ENCODE measurements around the gene PPP1R3C.

The PPP1R3C gene

GRCh38 chr10:91629715-91630549 is 2.9 kb downstream of the PPP1R3C start (continued):
- TF ChIP-seq ZIC2 (tag by site-specific recombination; IDR thresholded peaks at IDR 0.05) (no peak), ZNF423 (tag by site-specific recombination; IDR thresholded peaks at IDR 0.05) (no peak), TRIM28 (IDR thresholded peaks at IDR 0.05; ENCODE audit: borderline replicate concordance, low read length) (no peak), EGR2 (tag by site-specific recombination; IDR thresholded peaks at IDR 0.05; ENCODE audit: low read depth) (no peak), ZBTB8A (tag by site-specific recombination; IDR thresholded peaks at IDR 0.05) (no peak), GLIS1 (tag by site-specific recombination; IDR thresholded peaks at IDR 0.05) (no peak)
- TF ChIP-seq, protein P1, sequence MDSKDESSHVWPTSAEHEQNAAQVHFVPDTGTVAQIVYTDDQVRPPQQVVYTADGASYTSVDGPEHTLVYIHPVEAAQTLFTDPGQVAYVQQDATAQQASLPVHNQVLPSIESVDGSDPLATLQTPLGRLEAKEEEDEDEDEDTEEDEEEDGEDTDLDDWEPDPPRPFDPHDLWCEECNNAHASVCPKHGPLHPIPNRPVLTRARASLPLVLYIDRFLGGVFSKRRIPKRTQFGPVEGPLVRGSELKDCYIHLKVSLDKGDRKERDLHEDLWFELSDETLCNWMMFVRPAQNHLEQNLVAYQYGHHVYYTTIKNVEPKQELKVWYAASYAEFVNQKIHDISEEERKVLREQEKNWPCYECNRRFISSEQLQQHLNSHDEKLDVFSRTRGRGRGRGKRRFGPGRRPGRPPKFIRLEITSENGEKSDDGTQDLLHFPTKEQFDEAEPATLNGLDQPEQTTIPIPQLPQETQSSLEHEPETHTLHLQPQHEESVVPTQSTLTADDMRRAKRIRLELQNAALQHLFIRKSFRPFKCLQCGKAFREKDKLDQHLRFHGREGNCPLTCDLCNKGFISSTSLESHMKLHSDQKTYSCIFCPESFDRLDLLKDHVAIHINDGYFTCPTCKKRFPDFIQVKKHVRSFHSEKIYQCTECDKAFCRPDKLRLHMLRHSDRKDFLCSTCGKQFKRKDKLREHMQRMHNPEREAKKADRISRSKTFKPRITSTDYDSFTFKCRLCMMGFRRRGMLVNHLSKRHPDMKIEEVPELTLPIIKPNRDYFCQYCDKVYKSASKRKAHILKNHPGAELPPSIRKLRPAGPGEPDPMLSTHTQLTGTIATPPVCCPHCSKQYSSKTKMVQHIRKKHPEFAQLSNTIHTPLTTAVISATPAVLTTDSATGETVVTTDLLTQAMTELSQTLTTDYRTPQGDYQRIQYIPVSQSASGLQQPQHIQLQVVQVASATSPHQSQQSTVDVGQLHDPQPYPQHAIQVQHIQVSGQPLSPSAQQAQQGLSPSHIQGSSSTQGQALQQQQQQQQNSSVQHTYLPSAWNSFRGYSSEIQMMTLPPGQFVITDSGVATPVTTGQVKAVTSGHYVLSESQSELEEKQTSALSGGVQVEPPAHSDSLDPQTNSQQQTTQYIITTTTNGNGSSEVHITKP (tag by site-specific recombination; IDR thresholded peaks at IDR 0.05), result no peak

DNA sequence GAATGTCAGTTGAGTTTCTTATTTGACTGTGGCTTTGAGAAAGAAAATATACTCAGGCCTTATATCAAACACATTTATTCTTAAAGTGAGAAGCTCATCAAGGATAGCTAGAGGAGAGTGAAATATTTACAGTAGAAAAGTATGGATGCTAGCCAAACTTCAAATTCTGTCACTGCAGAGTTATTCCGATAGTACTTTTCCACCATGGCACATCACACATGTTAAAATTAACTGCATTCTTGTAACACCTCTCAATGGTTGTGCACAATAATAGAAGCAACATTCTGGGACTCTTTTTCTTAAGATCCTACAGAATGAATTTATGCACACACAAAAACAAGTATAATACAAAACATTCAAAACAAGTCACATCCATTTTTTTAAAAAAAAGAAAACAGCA is 4.5 kb downstream of the PPP1R3C start:
- Histone ChIP-seq H3K4me1 (ENCODE audit: control insufficient read depth, insufficient read depth, low read length) (no peaks in the 10 kb centered on the region), H3K4me3 (ENCODE audit: low read depth, low read length) (no peak overlapping the region), H3K27ac (ENCODE audit: extremely low read depth, low read depth, low read length) (no peak overlapping the region), H3K9me3 (ENCODE audit: control insufficient read depth, insufficient read depth, low read depth, low read length) (no peaks in the 10 kb centered on the region), H3K36me3 (ENCODE audit: control insufficient read depth in 2 of 2, insufficient read depth in 1 of 2, low read length in 2 of 2) (no peaks in the 10 kb centered on the region)
- TF ChIP-seq ZNF654 (tag by site-specific recombination; IDR thresholded peaks at IDR 0.05; ENCODE audit: low read depth) (no peak), HOXC10 (CRISPR knock-in tag; IDR thresholded peaks at IDR 0.05) (no peak), SCRT1 (tag by site-specific recombination; IDR thresholded peaks at IDR 0.05; ENCODE audit: borderline replicate concordance) (no peak), ZNF629 (tag by site-specific recombination; IDR thresholded peaks at IDR 0.05) (no peak), OVOL3 (tag by site-specific recombination; IDR thresholded peaks at IDR 0.05) (no peak), SP2 (tag by site-specific recombination; IDR thresholded peaks at IDR 0.05) (no peak), ZNF391 (tag by site-specific recombination; IDR thresholded peaks at IDR 0.05; ENCODE audit: borderline replicate concordance, low read depth) (no peak), ZNF248 (tag by site-specific recombination; IDR thresholded peaks at IDR 0.05) (no peak), ZNF692 (tag by site-specific recombination; IDR thresholded peaks at IDR 0.05) (no peak), ZNF138 (tag by site-specific recombination; IDR thresholded peaks at IDR 0.05; ENCODE audit: borderline replicate concordance) (no peak), ZNF433 (tag by site-specific recombination; IDR thresholded peaks at IDR 0.05; ENCODE audit: low read depth) (no peak), ZNF18 (tag by site-specific recombination; IDR thresholded peaks at IDR 0.05) (no peak), ZNF202 (tag by site-specific recombination; IDR thresholded peaks at IDR 0.05; ENCODE audit: borderline replicate concordance) (no peak), ZSCAN23 (tag by site-specific recombination; IDR thresholded peaks at IDR 0.05) (no peak), ZNF623 (tag by site-specific recombination; IDR thresholded peaks at IDR 0.05) (no peak), ZNF510 (tag by site-specific recombination; IDR thresholded peaks at IDR 0.05; ENCODE audit: insufficient replicate concordance) (no peak), WT1 (tag by site-specific recombination; IDR thresholded peaks at IDR 0.05) (no peak), ELK4 (IDR thresholded peaks at IDR 0.05; ENCODE audit: borderline replicate concordance, low read depth, low read length) (no peak), ZBTB1 (tag by site-specific recombination; IDR thresholded peaks at IDR 0.05) (no peak), ZNF350 (tag by site-specific recombination; IDR thresholded peaks at IDR 0.05) (no peak)
- CTCF ChIA-PET, result interaction anchor here (0.8 to 1.7 kb wide), 4 partner anchors 63 to 76 kb away, joined by 3 to 11 read pairs (median 4); no protein-coding TSS in a partner anchor
- POLR2A ChIA-PET, result no interaction called here
